SK-N-MC (cell line): Measurements from ENCODE around the gene PLA2G4D.

Experiments used
- DNase-seq: peaks from one replicate; pipeline ENCODE4 v3.0.0-alpha.2; 2011; ENCODE audit warnings: low read depth, low spot score
- H3K27ac ChIP-seq: fragments of 200-600 bp; sonication (generic); 2 replicates; pipeline ENCODE4 v1.5.1; 2016; ENCODE audit warnings: mixed run types
- H3K36me3 ChIP-seq: fragments of 200-600 bp; sonication (generic); 2 replicates; pipeline ENCODE4 v1.6.1; 2017; ENCODE audit warnings: antibody characterized with exemption, low read length, mixed read lengths; ENCODE audit not compliant: insufficient read depth
- H3K4me3 ChIP-seq: fragments of 200-600 bp; sonication (generic); 2 replicates; pipeline ENCODE4 v1.5.1; 2016
- H3K9ac ChIP-seq: fragments of 200-600 bp; sonication (generic); 2 replicates; pipeline ENCODE4 v1.8.0; 2017; ENCODE audit warnings: mixed run types, mixed read lengths; ENCODE audit not compliant: insufficient read length
- H3K9me3 ChIP-seq: fragments of 200-600 bp; sonication (generic); 2 replicates; pipeline ENCODE4 v1.6.1; 2017; ENCODE audit warnings: low read depth, mild to moderate bottlenecking, antibody characterized with exemption, low read length, moderate library complexity, mixed read lengths
- EZH2 ChIP-seq: fragments of 200-600 bp; sonication (generic); IDR thresholded peaks from one replicate; pipeline ENCODE4 v1.6.1; 2017; ENCODE audit warnings: antibody characterized with exemption
- FOXP2 ChIP-seq: optimal IDR thresholded peaks from 2 replicates; pipeline ENCODE3; 2011; ENCODE audit warnings: mild to moderate bottlenecking, moderate library complexity; ENCODE audit not compliant: insufficient read depth; ENCODE audit errors: extremely low read length, control extremely low read depth
- POLR2AphosphoS5 ChIP-seq: IDR thresholded peaks from 2 replicates; pipeline ENCODE4 v1.6.1; 2012; ENCODE audit warnings: mild to moderate bottlenecking, low read depth, low read length, borderline replicate concordance

PLA2G4D gene

DNA sequence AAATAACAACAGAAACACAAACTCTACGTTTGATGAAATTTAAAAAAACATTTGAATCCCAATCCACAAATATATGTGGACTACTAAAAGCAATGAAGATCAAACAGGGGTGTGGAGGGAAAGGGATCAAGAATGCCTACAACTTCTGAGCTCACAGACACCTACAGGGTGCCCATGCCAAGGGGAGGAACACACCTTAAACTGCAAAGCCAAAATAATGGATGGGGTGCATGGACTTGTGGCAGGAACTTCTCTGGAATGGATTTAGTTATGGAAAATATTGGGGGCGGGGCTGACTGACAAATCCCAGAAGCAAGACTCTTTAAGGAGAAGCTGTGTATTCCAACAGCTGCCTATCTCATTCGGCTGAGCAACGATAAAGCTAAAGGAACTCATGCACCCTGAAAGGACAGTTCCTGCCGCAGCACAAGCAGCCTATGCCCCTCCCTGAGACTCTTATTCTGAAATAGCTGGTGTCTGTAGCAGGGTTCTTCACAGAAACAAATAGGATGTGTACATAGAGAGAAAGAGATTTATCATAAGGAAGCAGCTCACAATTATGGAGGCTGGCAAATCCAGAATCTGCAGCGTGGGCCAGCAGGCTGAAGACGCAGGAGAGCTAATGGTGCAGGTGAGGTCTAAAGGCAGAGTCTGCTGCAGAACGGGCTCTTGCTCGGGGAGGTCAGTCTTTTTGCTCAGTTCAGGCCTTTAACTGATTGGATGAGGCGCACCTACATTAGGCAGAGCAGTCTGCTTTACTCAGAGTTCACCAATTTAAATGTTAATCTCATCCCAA, 24.5 kb upstream of the PLA2G4D start:
- TF ChIP-seq FOXP2 (no peak), EZH2 (no peak), POLR2AphosphoS5 (no peak)
- DNase-seq, result no peak
- no peak overlapping the region for H3K9ac ChIP-seq
- no peaks in the 10 kb centered on the region for H3K9me3 ChIP-seq
- no peak overlapping the region for H3K27ac ChIP-seq
- no peak overlapping the region for H3K4me3 ChIP-seq
- H3K36me3 ChIP-seq, result no peaks in the 10 kb centered on the region

DNA sequence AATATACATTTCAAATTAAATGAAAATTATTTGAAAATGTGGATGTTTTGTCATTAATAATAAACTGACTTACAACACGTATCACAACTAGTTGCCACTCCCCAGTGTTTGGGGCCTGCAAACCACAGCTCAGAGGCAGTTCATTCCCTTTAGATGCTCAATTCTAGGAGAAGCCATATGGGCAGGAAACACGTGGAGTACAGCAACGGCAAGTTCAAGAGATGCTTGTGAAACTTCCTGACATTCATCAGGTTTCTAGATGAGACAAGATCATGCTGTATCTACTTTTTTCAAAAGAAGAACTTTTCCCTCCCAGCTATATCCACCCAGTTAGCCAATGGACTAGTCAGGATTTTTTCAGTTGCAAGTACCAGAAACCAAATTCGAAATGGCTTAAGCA, 17.6 kb upstream of the PLA2G4D start:
- no peak overlapping the region for H3K9ac ChIP-seq
- H3K27ac ChIP-seq, result no peak overlapping the region
- no peak overlapping the region for H3K4me3 ChIP-seq
- no peak for DNase-seq
- TF ChIP-seq POLR2AphosphoS5 (no peak), FOXP2 (no peak), EZH2 (no peak)
- no peaks in the 10 kb centered on the region for H3K36me3 ChIP-seq
- H3K9me3 ChIP-seq, result no peaks in the 10 kb centered on the region

DNA sequence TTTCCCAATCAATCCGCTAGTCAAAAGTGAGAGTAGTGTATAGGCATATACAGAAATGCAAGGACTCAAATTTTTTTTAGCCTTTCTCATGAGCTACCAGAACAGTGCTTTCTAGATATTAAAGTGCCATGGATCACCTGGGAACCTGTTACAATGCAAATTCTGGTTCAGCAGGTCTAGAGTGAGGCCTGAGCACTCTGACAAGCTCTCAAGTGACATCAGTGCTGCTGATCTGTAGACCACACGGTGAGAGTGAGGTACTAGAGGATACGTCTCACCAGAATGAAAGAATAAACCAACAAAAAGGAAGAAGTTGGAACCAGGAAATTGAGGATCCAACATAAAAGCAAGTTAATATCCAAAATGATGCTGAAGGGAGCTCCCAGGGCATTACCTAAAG, 16.0 kb upstream of the PLA2G4D start:
- TF ChIP-seq POLR2AphosphoS5 (no peak), EZH2 (no peak), FOXP2 (no peak)
- Histone ChIP-seq H3K9me3 (no peaks in the 10 kb centered on the region), H3K4me3 (no peak overlapping the region), H3K36me3 (no peaks in the 10 kb centered on the region), H3K9ac (no peak overlapping the region), H3K27ac (no peak overlapping the region)
- DNase-seq, result no peak

DNA sequence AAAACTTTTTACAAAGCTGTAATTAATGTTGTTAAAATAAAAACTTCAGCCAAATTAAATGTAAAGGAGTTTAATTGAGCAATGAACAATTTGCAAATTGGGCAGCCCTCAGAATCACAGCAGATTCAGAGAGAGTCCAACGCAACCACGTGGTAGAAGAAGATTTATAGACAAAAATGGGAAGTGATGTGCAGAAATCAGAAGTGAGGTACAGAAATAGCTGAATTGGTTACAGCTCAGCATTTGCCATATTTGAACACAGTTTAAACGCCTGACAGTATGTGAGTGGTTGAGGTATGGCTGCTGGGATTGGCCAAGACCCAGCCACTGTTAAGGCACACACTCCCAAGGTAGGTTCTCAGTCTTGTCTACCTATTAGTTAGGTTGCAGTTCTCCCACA, 14.4 kb upstream of the PLA2G4D start:
- no peak for DNase-seq
- TF ChIP-seq EZH2, result no peak
- TF ChIP-seq POLR2AphosphoS5, result no peak
- TF ChIP-seq FOXP2, result no peak
- H3K9ac ChIP-seq, result no peak overlapping the region

DNA sequence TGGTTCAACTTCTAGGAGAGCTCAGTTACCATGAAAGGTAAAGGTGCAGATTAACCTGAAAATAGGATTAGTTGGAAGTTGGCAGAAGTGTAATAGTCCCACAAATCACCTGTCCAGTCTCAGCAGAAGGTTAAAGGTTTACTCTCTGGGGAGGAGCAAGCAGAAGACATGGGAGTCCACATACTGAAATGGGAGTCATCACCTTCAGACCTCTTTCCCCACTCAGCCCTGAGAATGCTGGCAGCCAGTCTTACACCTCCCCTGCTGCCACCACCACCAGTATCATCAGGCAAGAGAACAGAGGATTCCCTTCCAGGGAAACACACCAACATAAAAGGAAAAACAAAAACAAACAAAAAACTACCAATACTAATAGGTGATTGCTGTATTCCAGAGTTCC, 13.8 kb upstream of the PLA2G4D start:
- Histone ChIP-seq H3K36me3 (no peaks in the 10 kb centered on the region), H3K27ac (no peak overlapping the region), H3K9me3 (no peaks in the 10 kb centered on the region), H3K9ac (no peak overlapping the region), H3K4me3 (no peak overlapping the region)
- DNase-seq, result no peak
- TF ChIP-seq POLR2AphosphoS5 (no peak), FOXP2 (no peak), EZH2 (no peak)

More for the DNA sequence above, 14.4 kb upstream of the PLA2G4D start:
- H3K9me3 ChIP-seq, result no peaks in the 10 kb centered on the region
- no peak overlapping the region for H3K27ac ChIP-seq
- no peak overlapping the region for H3K4me3 ChIP-seq
- no peaks in the 10 kb centered on the region for H3K36me3 ChIP-seq

DNA sequence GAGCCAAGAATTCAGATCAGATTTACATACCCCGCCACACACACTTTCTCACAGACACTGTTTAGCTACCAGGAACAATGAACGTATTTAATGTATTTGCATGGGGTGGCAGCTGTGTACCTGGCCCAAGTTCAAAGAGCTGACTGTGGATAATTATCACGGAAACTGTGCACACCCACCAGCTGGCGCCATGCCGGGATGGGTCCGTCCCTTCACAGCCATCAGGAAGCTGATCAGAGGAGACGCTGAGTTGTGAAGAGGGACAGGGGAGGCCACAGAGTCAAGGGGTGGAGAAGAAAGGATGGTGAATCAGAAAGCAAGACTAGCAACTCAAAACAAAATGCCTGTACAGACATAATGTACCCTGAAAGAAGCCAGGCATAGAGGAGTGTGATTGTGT, 13.1 kb upstream of the PLA2G4D start:
- peak overlapping the region; percentile 28; the same call in 1 of the 2 replicates for H3K4me3 ChIP-seq
- no peak for DNase-seq
- no peak overlapping the region for H3K9ac ChIP-seq
- H3K27ac ChIP-seq, result no peak overlapping the region
- H3K9me3 ChIP-seq, result no peaks in the 10 kb centered on the region
- H3K36me3 ChIP-seq, result no peaks in the 10 kb centered on the region
- TF ChIP-seq POLR2AphosphoS5 (no peak), EZH2 (no peak), FOXP2 (no peak)

DNA sequence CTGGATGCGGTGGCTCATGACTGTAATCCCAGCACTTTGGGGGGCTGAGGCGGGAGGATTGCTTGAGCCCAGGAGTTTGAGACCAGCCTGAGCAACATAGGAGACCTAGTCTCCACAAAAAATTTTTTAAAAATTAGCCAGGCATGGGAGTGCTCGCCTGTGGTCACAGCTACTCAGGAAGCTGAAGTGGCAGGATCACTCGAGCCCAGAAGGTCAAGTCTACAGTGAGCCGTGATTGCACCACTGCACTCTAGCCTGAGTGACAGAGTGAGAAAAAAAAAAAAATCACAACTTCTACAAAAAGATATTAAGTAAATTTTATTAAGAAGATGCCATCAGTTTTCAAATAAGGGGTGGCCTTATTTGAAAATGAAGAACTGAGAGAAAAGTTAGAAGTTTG, 11.9 kb upstream of the PLA2G4D start:
- no peak overlapping the region for H3K9ac ChIP-seq
- no peak overlapping the region for H3K27ac ChIP-seq
- H3K36me3 ChIP-seq, result no peaks in the 10 kb centered on the region
- H3K9me3 ChIP-seq, result no peaks in the 10 kb centered on the region
- DNase-seq, result no peak
- H3K4me3 ChIP-seq, result no peak overlapping the region
- TF ChIP-seq FOXP2 (no peak), POLR2AphosphoS5 (no peak), EZH2 (no peak)

DNA sequence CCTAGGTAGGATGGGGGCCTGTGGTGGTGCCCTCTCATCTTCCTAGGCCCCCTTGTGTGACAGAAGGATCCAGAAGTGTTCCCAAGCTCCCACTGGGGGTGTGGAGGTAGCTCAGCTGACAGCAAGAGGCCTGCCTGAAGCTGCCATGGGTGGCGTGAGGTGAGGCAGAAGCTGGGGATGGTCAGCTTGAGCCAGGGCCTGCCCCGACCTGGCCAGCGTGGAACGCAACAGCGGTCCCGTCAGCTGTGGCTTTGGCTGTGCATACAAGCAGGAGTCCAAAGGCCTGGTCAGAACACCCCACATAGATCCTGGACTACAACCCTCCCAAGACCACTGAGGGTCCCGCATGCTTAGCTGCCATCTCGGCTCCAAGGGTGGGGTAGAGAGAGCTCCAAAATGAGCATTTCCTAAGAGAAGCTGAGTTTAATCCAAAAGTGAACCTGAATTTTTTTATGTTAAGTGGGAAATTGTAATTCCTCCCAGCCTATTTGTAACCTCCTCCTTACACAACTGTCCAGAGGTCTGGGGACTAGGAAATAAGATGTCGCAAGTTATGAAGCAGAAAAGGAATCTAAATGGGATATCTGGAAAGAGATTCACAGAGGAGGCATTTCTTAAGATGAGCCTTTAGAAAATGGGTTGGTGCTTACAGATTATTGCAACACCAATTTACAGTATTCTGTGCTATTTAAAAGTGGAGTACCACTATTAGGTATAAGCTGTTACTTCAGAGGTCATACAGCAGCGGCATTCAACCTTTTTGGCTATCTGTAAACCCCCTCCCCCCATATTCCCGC, 9.9 kb upstream of the PLA2G4D start:
- H3K9me3 ChIP-seq, result no peaks in the 10 kb centered on the region
- DNase-seq, result no peak
- no peak overlapping the region for H3K4me3 ChIP-seq
- no peaks in the 10 kb centered on the region for H3K36me3 ChIP-seq
- H3K27ac ChIP-seq, result no peak overlapping the region
- no peak overlapping the region for H3K9ac ChIP-seq
- TF ChIP-seq POLR2AphosphoS5 (no peak), FOXP2 (no peak), EZH2 (no peak)
